ENCODE results near the gene CTSS. TPM values are rescaled to one million over a fixed set of nuclear protein-coding genes. Genes with fewer than 3 reads are reported as not detected.

CTSS gene
- total RNA-seq, 1 experiment from 2014 or later: 0.66 TPM

GRCh38 chr1:150762552-150762951 is 3.0 kb downstream of the CTSS start:
- CTCF ChIA-PET: no interaction called here
- TF ChIP-seq ZBTB21 (CRISPR knock-in tag; IDR thresholded peaks at IDR 0.05; ENCODE audit: borderline replicate concordance) (no peak), NFATC4 (CRISPR knock-in tag; IDR thresholded peaks at IDR 0.05) (no peak), USF1 (CRISPR knock-in tag; IDR thresholded peaks at IDR 0.05) (no peak), ZNF138 (CRISPR knock-in tag; conservative IDR thresholded peaks at IDR 0.05) (no peak), HMGXB4 (CRISPR knock-in tag; IDR thresholded peaks at IDR 0.05) (no peak), ZNF396 (CRISPR knock-in tag; IDR thresholded peaks at IDR 0.05; ENCODE audit: borderline replicate concordance) (no peak), SMAD3 (CRISPR knock-in tag; IDR thresholded peaks at IDR 0.05; ENCODE audit: borderline replicate concordance) (no peak), PREB (CRISPR knock-in tag; IDR thresholded peaks at IDR 0.05; ENCODE audit: borderline replicate concordance) (no peak), ZNF423 (CRISPR knock-in tag; IDR thresholded peaks at IDR 0.05) (no peak), ATF3 (CRISPR knock-in tag; conservative IDR thresholded peaks at IDR 0.05) (no peak), GABPB1 (CRISPR knock-in tag; IDR thresholded peaks at IDR 0.05) (no peak), JAZF1 (CRISPR knock-in tag; IDR thresholded peaks at IDR 0.05) (no peak), CREM (CRISPR knock-in tag; IDR thresholded peaks at IDR 0.05) (no peak), IRF1 (CRISPR knock-in tag; IDR thresholded peaks at IDR 0.05) (no peak), FOXP1 (CRISPR knock-in tag; IDR thresholded peaks at IDR 0.05; ENCODE audit: borderline replicate concordance) (no peak), TEAD1 (CRISPR knock-in tag; IDR thresholded peaks at IDR 0.05) (no peak)
- Mint-ChIP-seq H3K4me1 (no peaks in the 10 kb centered on the region), H3K36me3 (peaks cover 3% of the 10 kb centered on the region), H3K4me3 (no peak overlapping the region), H3K9me3 (peaks cover 10% of the 10 kb centered on the region), H3K27me3 (ENCODE audit: low read depth) (no peaks in the 10 kb centered on the region), H3K27ac (no peak overlapping the region)
- DNase-seq (ENCODE audit: low spot score) (no peak), ATAC-seq (no peak)
- POLR2A ChIA-PET: no interaction called here

- H3K27ac Mint-ChIP-seq: no peak overlapping the region
- no peak overlapping the region for H3K4me3 Mint-ChIP-seq
- ChIA-PET POLR2A (no interaction called here), CTCF (no interaction called here)
- H3K4me1 Mint-ChIP-seq: no peaks in the 10 kb centered on the region
- TF ChIP-seq E2F4 (CRISPR knock-in tag; IDR thresholded peaks at IDR 0.05; ENCODE audit: borderline replicate concordance, low read depth) (no peak), RELA (CRISPR knock-in tag; IDR thresholded peaks at IDR 0.05; ENCODE audit: borderline replicate concordance) (no peak), ZNF512 (CRISPR knock-in tag; IDR thresholded peaks at IDR 0.05; ENCODE audit: borderline replicate concordance) (no peak), SP1 (CRISPR knock-in tag; conservative IDR thresholded peaks at IDR 0.05) (no peak), ZBTB21 (CRISPR knock-in tag; IDR thresholded peaks at IDR 0.05; ENCODE audit: borderline replicate concordance) (no peak), ZNF232 (CRISPR knock-in tag; IDR thresholded peaks at IDR 0.05) (no peak), NFE2L1 (CRISPR knock-in tag; IDR thresholded peaks at IDR 0.05) (no peak), MLX (CRISPR knock-in tag; IDR thresholded peaks at IDR 0.05) (no peak), RORB (CRISPR knock-in tag; IDR thresholded peaks at IDR 0.05) (no peak), NR2C2 (CRISPR knock-in tag; IDR thresholded peaks at IDR 0.05) (no peak), NR3C1 (CRISPR knock-in tag; conservative IDR thresholded peaks at IDR 0.05; ENCODE audit: low read depth) (no peak), SMAD4 (CRISPR knock-in tag; IDR thresholded peaks at IDR 0.05) (no peak), ETV6 (CRISPR knock-in tag; IDR thresholded peaks at IDR 0.05) (no peak), TP53 (CRISPR knock-in tag; IDR thresholded peaks at IDR 0.05) (no peak), ZNF263 (CRISPR knock-in tag; IDR thresholded peaks at IDR 0.05; ENCODE audit: low read depth) (no peak), CREB1 (CRISPR knock-in tag; IDR thresholded peaks at IDR 0.05) (no peak)
- DNase-seq (ENCODE audit: low spot score) (no peak), ATAC-seq (no peak)
- peaks cover 3% of the 10 kb centered on the region for H3K36me3 Mint-ChIP-seq
- no peaks in the 10 kb centered on the region for H3K27me3 Mint-ChIP-seq (ENCODE audit: low read depth)
- peaks cover 10% of the 10 kb centered on the region for H3K9me3 Mint-ChIP-seq
Observed at GRCh38 chr1:150761801-150762200, 3.8 kb downstream of the CTSS start.

All from WTC11 (cell line).